Retinal pigment epithelial cell (primary cell): Measurements from ENCODE around the gene ACOT11.
"Not testable (repeated sequence)": the region's sequence is repeated elsewhere in the genome, so short reads cannot be mapped to it uniquely, and the experiment has no call there.

Experiments
- DNase-seq: peaks from one replicate; pipeline ENCODE4 v3.0.0-alpha.2; 2010; ENCODE audit warnings: low read depth
- H3K4me3 ChIP-seq: 2 replicates; pipeline ENCODE4 v1.5.1; 2011; ENCODE audit warnings: mild to moderate bottlenecking, low read length, control low read depth, moderate library complexity
- CTCF ChIP-seq: conservative IDR thresholded peaks from 2 replicates; pipeline ENCODE4 v1.5.1; 2011; ENCODE audit warnings: low read depth, low read length, control low read depth, inconsistent platforms

ACOT11 gene

DNA sequence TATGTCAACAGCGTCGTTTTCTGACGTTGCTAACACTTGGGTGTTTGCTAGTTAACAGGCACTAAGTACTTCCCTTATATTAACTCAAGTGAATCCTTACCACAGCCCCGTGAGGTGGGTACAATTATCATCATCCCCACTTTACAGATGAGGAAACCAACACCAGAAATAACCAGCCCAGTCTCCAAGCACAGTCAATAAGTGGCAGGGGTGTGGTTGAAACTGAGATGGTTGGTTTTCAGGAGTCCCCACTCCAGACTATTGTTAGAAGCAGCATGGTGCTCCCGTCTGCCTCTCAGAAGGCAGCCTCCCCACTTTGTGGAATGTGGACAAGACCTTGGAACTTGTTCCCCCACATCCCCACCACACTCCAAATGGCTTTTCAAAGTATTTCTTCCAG is 45.7 kb upstream of the ACOT11 start:
- H3K4me3 ChIP-seq, result no peak overlapping the region
- no peak for DNase-seq
- TF ChIP-seq CTCF, result no peak

DNA sequence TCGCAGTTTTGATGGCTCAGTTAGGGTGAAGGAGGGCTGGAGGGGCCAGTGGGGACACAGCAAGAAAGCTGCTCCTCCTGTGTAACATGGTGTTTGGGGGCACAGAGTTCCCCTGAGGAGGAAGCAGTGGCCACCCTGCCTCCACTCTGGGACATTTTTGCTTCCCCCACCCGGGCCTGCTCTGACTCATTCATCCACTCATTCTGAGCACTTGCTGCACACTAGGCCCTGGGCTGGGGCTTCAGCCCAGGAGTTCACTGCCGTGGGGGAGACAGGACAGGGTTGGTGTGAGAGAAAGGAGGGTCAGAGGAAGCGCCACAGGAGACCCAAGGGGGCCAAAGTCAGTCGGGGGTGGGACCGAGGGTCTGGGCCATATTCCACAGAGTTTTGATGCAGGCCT is 41.4 kb upstream of the ACOT11 start:
- TF ChIP-seq CTCF, result no peak
- DNase-seq, result no peak
- H3K4me3 ChIP-seq, result no peak overlapping the region

DNA sequence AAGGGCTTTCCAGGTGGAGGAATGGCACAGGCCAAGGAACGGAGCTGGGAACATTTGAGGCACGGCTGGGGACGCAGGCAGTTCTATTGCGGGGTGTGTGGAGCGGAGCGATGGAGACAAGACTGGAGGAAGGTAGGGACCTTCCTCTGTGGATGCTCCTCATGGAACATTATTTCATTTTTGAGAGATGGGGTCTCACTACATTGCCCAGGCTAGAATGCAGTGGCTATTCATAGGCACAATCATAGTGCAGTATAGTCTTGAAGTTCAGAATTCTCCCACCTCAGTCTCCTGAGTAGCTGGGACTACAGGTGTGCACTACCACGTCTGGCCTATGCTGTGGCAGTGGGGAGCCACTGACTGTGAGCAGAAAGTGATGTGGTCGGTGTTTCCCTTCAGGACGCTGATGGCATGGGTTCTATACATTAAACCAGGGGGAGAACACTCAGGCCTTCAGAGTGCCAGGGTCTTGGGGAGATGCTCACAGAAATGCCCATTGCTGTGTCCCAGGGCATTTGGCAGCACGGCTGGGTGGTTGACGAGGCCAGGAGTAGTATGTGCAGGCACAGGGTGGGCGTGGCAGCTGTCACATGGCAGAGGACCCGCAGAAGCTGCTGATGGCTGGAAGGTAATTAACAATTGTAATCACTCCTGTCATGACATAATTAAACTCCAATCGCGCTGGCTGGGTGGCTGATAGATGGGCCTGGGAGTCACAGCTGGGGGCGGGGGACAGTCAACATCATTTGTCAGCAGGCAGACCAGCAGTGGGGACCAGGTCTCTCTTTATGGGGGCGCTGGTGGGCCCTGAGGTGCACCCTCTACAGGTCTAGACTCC is 40.8 kb upstream of the ACOT11 start:
- no peak for DNase-seq
- no peak overlapping the region for H3K4me3 ChIP-seq
- TF ChIP-seq CTCF, result no peak

DNA sequence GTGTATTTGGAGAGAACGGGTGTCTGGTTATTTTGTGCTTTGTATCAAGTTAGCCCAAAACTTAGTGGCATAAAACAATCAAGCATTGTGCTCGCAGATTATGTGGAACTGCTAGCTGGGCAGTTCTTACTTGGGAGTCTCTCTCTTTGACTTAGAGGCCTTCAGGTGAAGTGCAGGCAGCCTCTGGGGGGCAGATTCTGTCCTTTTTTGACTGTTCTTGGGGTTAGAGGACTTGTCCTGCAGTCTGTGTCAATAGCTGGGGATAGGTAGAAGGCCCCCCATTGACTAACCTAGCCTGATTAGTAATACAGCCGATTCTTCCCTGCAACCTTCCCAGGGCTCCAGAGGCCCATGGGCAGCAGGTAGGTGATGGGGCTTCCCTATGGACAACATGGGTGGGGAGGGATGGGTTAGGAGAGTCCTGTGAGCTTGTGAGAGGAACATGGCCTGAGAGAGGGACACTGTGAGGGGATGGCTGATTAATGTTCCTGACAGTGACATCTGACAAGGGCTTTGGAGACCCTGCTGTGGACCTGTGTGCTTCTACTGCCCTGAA is 37.2 kb upstream of the ACOT11 start:
- TF ChIP-seq CTCF, result no peak
- no peak for DNase-seq
- no peak overlapping the region for H3K4me3 ChIP-seq

DNA sequence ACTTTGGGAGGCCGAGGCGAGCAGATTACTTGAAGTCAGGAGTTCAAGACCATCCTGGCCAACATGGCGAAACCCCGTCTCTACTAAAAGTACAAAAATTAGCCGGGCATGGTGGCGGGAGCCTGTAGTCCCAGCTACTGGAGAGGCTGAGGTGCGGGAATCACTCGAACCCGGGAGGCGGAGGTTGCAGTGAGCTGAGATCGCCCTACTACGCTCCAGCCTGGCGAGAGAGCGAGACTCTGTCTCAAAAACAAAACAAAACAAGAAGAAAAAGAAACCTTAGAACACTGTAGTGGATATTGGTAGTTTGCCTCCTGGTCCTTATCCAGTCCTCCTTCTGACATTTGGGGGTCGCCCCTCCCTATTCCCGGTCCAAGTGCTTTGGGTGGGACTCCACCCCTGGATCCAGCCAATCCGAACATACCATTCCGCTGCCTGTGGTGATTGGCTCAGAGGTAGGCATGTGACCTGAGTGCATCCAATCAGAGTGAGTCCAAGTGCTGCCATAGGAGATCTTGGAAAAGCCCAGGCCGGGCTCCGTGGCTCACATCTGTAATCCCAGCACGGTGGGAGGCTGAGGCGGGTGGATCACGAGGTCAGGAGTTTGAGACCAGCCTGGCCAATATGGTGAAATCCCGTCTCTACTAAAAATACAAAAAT is 34.0 kb upstream of the ACOT11 start:
- DNase-seq, H3K4me3 ChIP-seq: not testable (repeated sequence)

- H3K4me3 ChIP-seq, result no peak overlapping the region
- no peak for DNase-seq
- no peak for TF ChIP-seq CTCF
Measured at GRCh38 chr1:54516249-54516920, 31.6 kb upstream of the ACOT11 start.

GRCh38 chr1:54517496-54517895 is 30.5 kb upstream of the ACOT11 start:
- DNase-seq, result no peak
- H3K4me3 ChIP-seq, result no peak overlapping the region
- no peak for TF ChIP-seq CTCF
